ENCODE measurements around the gene RTP5.
"Not testable (repeated sequence)": the region's sequence is repeated elsewhere in the genome, so short reads cannot be mapped to it uniquely, and the experiment has no call there.

RTP5 gene

DNA sequence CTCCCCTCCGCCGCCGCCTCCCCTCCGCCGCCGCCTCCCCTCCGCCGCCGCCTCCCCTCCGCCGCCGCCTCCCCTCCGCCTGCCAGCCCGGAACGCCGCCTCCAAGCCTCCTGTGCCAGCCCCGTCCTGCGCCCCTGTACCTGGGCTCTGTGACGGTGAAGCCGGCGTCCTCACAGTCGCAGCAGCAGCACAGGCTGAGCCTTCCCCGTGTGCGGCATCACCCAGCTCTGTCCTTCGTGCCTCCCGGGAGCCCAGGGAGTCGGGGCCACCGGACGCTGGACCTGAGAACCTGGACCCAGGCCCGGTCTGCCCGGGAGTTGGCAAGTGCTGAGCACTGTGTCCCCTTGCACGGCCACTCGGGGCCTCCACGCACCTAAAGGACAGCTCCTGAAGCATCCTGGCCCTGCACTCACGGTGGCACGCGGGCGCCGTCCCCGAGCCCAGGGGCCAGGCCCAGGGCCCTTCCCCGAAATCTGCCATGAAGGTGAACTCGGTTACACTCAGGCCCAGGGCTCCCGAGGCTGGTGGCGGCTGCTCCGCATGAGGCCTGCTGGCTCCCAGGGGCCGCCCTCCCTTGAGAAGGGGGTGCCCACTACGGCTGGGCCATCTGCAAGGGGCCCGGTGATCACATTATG lies 32.9 kb downstream of the RTP5 start:
- DNase-seq (ENCODE audit: low read depth): no peak

DNA sequence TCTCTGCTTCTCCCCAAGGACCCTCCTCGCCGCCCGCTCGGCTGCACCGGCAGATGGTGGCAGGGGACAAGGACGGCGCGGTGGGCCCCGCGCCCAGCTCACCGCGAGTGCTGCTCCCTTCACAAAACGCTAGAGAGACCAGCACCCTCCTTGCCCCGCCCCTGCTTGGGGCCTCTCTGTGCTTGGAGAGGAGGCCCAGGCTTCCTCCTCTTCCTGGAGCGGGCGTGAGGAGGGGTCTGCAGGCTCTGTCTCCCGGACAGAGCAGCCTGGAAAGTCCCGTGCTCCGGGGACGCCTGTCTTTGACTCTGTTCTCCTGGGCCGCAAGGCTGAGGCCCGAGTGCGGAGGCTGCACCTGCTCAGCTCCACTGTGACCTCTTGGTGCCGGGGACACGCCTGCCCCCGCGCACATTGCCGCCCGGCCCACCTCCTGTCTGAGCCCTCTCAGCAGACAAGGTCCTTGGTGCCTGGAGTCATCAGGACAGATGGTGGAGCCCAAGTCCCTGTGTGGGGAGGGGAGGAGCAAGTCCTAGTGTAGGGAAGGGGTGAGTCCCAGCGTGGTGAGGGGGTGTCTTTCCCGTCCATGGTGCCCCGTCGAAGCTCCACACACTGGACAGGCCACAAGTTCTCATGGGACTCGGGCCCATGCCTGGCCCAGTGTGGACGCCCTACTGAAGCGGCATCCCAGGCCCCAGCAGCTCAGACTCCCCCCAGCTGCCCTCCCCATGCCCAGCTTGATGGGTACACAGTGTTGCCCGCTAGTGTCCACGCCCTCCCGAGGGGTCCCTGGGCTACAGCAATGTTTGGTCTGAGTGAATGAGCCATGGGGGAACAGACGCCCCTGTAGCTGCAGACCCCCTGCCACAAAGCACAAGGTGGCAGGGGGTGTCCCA lies 33.8 kb downstream of the RTP5 start:
- no peak for DNase-seq (ENCODE audit: low read depth)

GRCh38 chr2:241904011-241904718 lies 34.6 kb downstream of the RTP5 start:
- no peak for DNase-seq (ENCODE audit: low read depth)

DNA sequence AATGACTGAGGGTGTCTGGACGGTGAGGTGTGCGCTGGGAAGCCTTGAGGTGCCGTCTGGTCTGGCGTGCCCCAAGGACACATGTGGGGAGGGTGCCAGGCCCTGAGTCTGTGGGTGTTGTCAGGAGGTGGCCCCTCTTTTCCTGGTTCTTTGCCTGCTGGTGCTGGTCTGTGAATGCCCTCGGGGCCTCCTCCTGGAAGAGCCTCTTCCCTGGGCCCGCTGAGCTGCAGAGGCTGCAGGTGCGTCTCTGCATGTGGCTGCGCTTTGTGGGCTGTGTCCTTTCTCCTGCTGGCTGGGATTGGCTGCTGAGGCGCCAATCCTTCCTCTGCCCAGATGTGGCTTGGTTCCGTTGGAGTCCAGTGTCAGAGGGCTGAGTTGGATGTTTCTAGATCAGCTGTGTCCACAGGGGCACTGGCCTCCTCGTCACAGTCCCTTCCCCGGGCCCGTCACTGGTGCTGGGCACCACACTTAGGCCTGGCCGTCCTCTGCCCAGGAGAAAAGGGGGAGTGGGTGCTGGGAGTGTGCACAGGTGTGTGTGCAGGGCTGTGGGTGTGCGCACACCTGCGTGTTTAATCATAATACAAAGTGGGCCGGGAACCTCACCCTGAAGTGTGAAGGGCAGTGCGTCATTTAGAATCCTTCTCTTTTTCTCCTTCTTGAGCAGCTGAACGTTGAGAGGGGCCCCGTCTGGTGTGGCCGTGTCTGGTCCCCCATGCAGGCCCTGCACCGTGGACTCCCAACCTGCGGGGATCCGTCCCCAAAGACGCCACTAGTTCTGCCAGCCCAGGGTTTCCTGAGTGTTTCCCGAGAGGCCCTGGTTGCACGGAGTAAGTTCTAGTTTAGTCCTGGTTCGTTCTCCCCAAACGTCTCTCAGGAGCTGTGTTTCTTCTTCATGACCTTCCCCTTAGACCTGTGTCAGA lies 35.5 kb downstream of the RTP5 start:
- no peak for DNase-seq (ENCODE audit: low read depth)

- no peak for DNase-seq (ENCODE audit: low read depth)
Measured at GRCh38 chr2:241905716-241906377, 36.3 kb downstream of the RTP5 start.

GRCh38 chr2:241906378-241906770 lies 36.8 kb downstream of the RTP5 start:
- DNase-seq (ENCODE audit: low read depth): not testable (repeated sequence)

DNA sequence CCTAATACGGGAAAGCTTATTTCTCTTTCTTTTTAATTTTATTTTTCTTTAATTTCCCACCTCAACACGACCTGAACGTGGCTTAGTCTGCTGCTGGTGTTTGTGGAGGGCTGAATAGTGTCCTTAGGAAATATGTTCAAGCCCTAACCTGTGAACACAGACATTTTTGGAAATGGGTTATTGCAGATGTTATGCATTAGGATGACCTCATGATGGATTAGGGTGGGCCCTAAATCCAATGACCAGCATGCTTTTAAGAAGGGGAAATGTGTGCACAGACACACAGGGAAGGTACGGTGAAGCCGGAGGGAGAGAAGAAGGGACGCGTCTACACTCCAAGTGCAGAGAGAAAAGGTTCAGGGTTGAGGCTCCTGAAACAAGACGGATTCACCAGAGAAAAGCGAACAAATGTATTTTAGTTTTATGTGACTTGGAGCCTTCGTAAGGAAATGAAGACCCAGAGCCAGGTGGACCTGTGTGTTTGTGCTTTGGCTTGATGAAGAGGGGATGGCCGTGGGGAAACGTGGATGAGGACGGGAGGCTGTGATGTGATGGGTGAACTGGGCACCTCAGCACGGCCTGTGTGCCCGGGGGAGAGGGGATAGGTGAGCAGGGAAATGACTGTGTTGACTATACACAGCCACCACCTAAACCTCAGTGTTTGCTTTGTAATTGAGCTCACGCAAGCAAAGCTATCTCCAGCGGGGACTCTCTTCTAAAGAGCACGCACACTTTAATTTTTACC lies 37.5 kb downstream of the RTP5 start:
- no peak for DNase-seq (ENCODE audit: low read depth)

- not testable (repeated sequence) for DNase-seq (ENCODE audit: low read depth)
Measured at GRCh38 chr2:241907831-241908230, 38.3 kb downstream of the RTP5 start.

DNA sequence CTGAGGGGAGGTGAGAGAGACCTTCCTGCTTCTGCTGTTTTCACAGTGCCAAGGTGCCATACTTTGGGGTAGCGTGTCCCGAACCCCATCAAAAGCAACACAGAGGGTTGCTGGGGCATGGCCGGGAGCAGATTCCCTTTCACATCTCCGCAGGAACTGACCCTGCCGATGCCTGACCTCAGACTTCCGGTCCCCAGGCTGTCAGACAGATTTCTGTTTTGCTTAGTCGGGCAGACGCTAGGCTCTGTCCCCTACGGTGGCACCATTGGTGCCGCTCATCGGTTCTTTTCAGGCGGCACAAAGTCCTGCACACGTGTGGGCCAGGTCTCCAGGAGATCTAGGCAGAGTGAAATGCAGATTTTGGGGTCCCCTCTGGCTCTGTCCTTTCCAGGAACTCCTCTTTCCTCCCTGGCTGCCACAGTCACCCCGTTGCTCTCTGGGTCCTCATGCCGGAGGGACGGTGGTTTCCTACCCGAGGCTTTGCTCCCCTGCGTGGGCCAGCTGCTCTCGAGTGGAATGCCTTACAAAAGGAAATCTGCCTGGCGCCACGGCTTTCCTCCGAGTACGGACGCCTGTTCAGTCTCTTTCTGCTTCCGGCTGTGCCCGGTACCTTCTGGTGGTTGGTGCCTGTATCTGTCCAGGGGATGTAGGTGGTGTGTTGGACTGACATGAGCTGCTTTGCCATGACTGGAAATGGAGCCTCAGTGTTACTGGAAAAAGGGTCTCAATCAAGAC lies 39.3 kb downstream of the RTP5 start:
- no peak for DNase-seq (ENCODE audit: low read depth)

- no peak for DNase-seq (ENCODE audit: low read depth)
Measured at GRCh38 chr2:241909769-241910168, 40.2 kb downstream of the RTP5 start.

DNA sequence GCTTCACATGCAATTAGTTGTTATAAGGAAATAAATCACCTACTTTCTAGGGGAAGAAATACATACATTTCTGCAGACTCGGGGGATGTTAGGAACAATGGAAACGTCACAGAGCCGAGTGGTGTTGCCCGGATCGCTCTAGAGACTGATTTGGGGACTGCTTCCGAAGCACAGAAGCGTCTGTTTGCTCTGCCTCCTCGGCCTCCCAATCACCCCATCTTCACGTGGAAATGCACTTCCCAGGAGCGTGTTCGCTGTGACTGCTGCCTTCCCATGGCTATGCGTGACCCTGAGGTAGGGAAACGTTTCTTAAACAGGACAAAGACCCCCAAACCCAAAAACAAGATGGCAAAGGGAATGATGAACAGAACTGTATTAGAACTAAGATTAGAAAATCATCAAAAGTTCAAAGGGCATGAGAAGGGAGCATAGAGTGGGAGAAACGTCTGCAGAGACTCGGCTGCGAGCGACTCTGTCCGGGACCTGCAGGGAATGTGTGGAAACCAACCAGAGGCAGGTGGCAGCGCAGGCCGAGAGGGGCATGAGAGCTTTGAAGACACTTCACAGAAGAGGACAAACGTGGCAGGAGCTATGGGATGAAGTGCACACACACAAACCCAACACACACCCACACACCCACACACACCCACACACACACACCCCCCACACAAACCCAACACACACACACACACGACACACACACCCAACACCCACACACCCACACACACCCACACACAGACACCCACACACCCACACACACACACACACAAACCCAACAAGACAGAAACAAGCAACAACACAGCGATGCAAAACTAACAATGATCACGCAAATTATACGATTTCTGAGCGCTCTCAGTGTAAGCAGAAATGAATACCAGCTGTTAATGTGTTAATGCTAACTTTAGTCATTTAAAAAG lies 41.3 kb downstream of the RTP5 start:
- no peak for DNase-seq (ENCODE audit: low read depth)

DNA sequence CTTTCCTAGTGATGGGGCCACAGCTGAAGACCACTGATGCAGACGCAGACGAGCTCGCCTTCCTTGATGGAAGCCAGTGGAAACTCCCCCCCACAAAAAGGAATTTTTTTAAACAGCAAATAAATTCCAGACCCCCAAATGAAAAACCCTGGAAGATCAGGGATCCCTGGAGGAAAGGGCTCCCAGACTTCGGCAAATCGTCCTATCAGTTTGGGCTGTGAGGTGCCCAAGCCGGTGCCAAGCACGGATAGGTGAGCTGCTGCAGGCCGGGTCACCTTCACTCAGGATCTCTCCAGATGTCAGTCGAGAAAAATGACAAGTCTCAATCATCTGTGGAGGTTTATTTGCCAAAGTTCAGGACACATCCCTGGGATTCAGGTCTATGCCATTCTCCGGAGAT lies 42.0 kb downstream of the RTP5 start:
- DNase-seq (ENCODE audit: low read depth): no peak

DNA sequence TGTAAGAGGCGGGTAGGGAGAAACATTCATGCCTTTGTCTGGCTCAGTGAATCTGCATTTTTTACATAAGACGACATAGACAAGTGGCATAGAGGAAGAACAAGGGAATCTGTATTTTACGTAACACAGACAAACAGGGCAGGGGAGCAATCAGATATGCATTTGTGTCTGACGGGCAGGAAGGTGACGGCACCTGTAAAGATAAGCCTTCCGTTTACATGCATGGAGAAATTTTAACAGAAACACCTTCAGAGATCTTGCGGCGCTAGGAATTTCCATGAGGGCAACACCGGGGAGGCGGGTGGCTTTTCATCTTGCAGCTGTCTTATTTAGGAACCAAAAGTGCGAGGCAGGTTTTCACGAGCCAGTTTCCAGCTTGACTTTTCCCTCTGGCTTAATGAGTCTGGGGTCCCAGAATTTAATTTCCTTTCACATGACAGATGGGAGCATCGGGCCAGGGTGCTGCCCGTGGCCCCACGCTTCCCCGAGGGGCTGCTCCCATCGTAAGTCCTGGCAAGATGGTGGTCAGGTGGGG lies 42.6 kb downstream of the RTP5 start:
- DNase-seq (ENCODE audit: low read depth): no peak

DNA sequence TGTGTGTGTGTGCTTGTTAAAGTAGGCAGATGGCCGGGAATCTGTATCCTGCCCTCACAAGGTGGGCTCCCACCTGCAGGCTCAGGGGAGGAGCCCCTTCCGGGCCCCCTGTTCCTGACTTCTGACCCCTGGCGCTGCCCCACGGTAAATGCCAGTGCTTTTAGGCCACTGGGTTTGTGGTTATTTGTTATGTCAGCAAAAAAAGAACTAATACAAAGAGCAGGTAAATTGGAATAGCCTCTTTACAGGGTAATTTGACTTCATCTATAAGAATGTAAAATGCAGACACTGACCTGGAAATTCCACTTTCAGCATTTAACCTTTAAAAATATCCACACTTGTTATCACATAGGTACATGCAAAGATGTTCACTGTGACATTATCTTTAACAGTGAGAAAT lies 44.2 kb downstream of the RTP5 start:
- no peak for DNase-seq (ENCODE audit: low read depth)

DNA sequence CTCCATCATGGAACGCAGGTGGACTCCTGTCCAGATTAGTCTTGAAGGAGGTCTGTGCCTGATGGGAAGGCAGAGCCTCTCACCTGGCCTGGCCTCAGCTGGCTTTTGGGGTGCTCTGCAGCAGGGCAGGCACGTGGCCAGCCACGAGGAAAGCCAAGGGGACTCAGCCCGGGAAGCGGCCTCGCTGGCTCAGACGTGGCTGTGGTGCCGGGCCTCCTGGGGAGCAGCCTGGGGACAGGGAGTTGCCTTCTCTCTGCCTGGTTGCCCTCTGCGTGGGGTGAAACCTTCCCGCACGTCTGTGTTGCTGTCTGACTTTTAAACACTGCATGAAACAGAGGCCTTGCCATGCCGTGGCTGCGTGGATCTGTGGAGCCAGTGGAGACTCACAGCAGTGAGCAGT lies 45.0 kb downstream of the RTP5 start:
- DNase-seq (ENCODE audit: low read depth): no peak

- not testable (repeated sequence) for DNase-seq (ENCODE audit: low read depth)
Measured at GRCh38 chr2:241921631-241922030, 52.1 kb downstream of the RTP5 start.

- DNase-seq (ENCODE audit: low read depth): no peak
Measured at GRCh38 chr2:241922411-241922810, 52.9 kb downstream of the RTP5 start.

DNA sequence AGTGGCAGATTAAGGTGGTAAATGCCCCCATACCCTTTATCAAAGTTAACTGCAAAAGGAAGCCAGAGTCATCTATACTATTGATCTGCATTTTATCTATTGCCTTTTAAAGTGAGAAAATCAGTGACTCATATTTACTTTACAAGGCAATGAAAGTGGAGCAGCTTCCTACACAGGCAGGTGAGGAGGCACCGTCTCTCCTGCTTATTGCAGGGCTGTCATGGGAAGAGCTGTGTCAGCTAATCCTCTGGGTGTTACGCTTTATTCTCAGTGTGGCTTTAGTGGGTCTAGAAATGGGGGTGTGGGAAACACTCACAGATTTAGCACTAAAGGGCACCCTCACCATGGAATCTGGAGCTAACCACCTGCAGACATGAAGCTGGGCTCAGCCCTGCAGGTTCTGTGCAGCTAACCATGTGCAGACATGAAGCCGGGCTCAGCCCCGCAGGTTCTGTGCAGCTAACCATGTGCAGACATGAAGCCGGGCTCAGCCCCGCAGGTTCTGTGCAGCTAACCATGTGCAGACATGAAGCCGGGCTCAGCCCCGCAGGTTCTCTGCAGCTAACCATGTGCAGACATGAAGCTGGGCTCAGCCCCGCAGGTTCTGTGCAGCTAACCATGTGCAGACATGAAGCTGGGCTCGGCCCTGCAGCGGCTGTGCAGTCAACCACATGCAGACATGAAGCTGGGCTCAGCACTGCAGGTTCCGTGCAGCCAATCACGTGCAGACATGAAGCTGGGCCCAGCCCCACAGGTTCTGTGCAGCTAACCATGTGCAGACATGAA lies 53.5 kb downstream of the RTP5 start:
- not testable (repeated sequence) for DNase-seq (ENCODE audit: low read depth)
